ENCODE data around the gene VGF. TPM values are rescaled to one million over a fixed set of nuclear protein-coding genes. Genes with fewer than 3 reads are reported as not detected.

Gene VGF
- total RNA-seq, 1 donor from 2014 or later, result 0.16 TPM

- DNase-seq (ENCODE audit: extremely low spot score, unreplicated experiment), result no peak
- no peaks in the 10 kb centered on the region for H3K9me3 Mint-ChIP-seq (ENCODE audit: unreplicated experiment)
- H3K27me3 Mint-ChIP-seq (ENCODE audit: unreplicated experiment), result peaks cover 17% of the 10 kb centered on the region
- no peak for TF ChIP-seq CTCF (IDR thresholded peaks at IDR 0.05)
- peaks cover 12% of the 10 kb centered on the region for H3K4me1 Mint-ChIP-seq (ENCODE audit: unreplicated experiment)
- peaks cover 7% of the 10 kb centered on the region for H3K36me3 Mint-ChIP-seq (ENCODE audit: unreplicated experiment)
- no peak overlapping the region for H3K4me3 Mint-ChIP-seq (ENCODE audit: unreplicated experiment)
- no peak overlapping the region for H3K27ac Mint-ChIP-seq (ENCODE audit: unreplicated experiment)
Observed at GRCh38 chr7:101151908-101152651, 13.3 kb downstream of the VGF start.

DNA sequence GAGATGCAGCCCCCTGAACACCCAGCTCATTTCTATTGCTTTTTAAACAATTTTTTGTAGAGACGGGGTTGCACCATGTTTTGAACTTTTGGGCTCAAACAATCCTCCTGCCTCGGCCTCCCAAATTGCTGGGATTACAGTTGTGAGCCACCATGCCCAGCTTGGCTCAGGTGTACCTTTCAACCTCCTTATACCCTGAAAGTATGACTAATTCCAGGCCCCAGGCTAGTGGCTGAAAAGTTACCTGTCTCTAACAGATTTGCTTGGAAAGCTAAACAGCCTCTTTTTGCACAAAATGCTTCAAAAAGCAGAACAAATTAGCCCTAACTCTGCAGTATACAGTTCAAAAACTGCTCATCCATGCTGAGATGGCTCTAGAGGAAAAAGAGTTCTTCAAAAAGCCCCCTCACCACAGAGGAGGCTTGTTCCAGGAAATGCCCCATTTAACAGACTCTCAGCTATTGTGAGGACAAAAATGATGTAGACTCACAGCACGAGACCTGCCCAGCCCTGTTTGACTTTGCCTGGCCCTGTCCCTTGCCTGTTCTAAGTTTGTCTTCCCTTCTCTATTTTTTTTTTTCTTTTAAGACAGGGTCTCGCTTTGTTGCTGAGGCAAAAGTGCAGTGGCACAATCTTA, 24.5 kb downstream of the VGF start:
- Mint-ChIP-seq H3K27me3 (ENCODE audit: unreplicated experiment) (no peaks in the 10 kb centered on the region), H3K36me3 (ENCODE audit: unreplicated experiment) (peaks cover 21% of the 10 kb centered on the region), H3K4me3 (ENCODE audit: unreplicated experiment) (no peak overlapping the region), H3K4me1 (ENCODE audit: unreplicated experiment) (peaks cover 45% of the 10 kb centered on the region), H3K9me3 (ENCODE audit: unreplicated experiment) (no peaks in the 10 kb centered on the region), H3K27ac (ENCODE audit: unreplicated experiment) (peak overlapping the region; percentile 61)
- no peak for TF ChIP-seq CTCF (IDR thresholded peaks at IDR 0.05)
- DNase-seq (ENCODE audit: extremely low spot score, unreplicated experiment), result no peak

DNA sequence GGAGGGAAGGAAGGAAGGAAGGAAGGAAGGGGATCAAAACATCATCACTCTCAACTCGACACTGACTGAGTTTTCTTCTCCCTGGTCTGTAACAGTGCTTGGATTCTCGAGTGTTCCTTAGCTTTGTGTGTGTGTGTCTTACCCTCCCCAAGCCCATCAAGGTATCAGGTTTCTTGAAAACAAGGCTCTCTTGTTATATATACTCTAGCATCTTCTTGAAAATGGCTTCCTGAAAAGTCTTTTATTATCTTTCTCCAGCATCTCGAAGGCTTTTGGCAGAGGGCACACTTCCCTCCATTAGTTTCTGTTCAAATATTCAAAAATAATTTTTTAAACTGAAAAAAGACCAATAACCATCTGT, 25.1 kb downstream of the VGF start:
- no peak for TF ChIP-seq CTCF (IDR thresholded peaks at IDR 0.05)
- Mint-ChIP-seq H3K4me1 (ENCODE audit: unreplicated experiment) (peaks cover 48% of the 10 kb centered on the region), H3K27me3 (ENCODE audit: unreplicated experiment) (no peaks in the 10 kb centered on the region), H3K36me3 (ENCODE audit: unreplicated experiment) (peaks cover 26% of the 10 kb centered on the region), H3K27ac (ENCODE audit: unreplicated experiment) (peak overlapping the region; percentile 61), H3K4me3 (ENCODE audit: unreplicated experiment) (no peak overlapping the region), H3K9me3 (ENCODE audit: unreplicated experiment) (no peaks in the 10 kb centered on the region)
- no peak for DNase-seq (ENCODE audit: extremely low spot score, unreplicated experiment)

DNA sequence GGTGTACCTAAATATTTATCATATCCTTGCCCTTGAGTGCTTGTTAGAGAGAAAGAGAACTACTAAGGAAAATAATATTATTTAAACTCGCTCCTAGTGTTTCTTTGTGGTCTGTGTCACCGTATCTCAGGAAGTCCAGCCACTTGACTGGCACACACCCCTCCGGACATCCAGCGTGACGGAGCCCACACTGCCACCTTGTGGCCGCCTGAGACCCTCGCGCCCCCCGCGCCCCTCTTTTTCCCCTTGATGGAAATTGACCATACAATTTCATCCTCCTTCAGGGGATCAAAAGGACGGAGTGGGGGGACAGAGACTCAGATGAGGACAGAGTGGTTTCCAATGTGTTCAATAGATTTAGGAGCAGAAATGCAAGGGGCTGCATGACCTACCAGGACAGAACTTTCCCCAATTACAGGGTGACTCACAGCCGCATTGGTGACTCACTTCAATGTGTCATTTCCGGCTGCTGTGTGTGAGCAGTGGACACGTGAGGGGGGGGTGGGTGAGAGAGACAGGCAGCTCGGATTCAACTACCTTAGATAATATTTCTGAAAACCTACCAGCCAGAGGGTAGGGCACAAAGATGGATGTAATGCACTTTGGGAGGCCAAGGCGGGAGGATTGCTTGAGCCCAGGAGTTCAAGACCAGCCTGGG, 27.0 kb downstream of the VGF start:
- Mint-ChIP-seq H3K4me3 (ENCODE audit: unreplicated experiment) (peak overlapping the region; percentile 51), H3K4me1 (ENCODE audit: unreplicated experiment) (peaks cover 63% of the 10 kb centered on the region), H3K27ac (ENCODE audit: unreplicated experiment) (peak overlapping the region; percentile 97), H3K27me3 (ENCODE audit: unreplicated experiment) (no peaks in the 10 kb centered on the region), H3K36me3 (ENCODE audit: unreplicated experiment) (peaks cover 43% of the 10 kb centered on the region), H3K9me3 (ENCODE audit: unreplicated experiment) (no peaks in the 10 kb centered on the region)
- peak; percentile 92 for DNase-seq (ENCODE audit: extremely low spot score, unreplicated experiment)
- TF ChIP-seq CTCF (IDR thresholded peaks at IDR 0.05), result peak; percentile 87

- TF ChIP-seq CTCF (IDR thresholded peaks at IDR 0.05), result no peak
- DNase-seq (ENCODE audit: extremely low spot score, unreplicated experiment), result no peak
- Mint-ChIP-seq H3K9me3 (ENCODE audit: unreplicated experiment) (no peaks in the 10 kb centered on the region), H3K36me3 (ENCODE audit: unreplicated experiment) (peaks cover 46% of the 10 kb centered on the region), H3K27me3 (ENCODE audit: unreplicated experiment) (no peaks in the 10 kb centered on the region), H3K4me1 (ENCODE audit: unreplicated experiment) (peaks cover 66% of the 10 kb centered on the region), H3K4me3 (ENCODE audit: unreplicated experiment) (peak overlapping the region; percentile 51), H3K27ac (ENCODE audit: unreplicated experiment) (peak overlapping the region; percentile 97)
Observed at GRCh38 chr7:101137651-101138212, 27.6 kb downstream of the VGF start.

All from osteocyte (in vitro differentiated cells).